NCI-H524 treated with DMSO at 0.1 percent for 48 hours (cell line): Measurements from ENCODE around the gene PTN.
"Not testable (repeated sequence)": the region's sequence is repeated elsewhere in the genome, so short reads cannot be mapped to it uniquely, and the experiment has no call there.

ENCODE experiments used
- DNase-seq: peaks from one replicate; lab custom pipeline; 2025; lab: John Stamatoyannopoulos, UW

The PTN gene

DNA sequence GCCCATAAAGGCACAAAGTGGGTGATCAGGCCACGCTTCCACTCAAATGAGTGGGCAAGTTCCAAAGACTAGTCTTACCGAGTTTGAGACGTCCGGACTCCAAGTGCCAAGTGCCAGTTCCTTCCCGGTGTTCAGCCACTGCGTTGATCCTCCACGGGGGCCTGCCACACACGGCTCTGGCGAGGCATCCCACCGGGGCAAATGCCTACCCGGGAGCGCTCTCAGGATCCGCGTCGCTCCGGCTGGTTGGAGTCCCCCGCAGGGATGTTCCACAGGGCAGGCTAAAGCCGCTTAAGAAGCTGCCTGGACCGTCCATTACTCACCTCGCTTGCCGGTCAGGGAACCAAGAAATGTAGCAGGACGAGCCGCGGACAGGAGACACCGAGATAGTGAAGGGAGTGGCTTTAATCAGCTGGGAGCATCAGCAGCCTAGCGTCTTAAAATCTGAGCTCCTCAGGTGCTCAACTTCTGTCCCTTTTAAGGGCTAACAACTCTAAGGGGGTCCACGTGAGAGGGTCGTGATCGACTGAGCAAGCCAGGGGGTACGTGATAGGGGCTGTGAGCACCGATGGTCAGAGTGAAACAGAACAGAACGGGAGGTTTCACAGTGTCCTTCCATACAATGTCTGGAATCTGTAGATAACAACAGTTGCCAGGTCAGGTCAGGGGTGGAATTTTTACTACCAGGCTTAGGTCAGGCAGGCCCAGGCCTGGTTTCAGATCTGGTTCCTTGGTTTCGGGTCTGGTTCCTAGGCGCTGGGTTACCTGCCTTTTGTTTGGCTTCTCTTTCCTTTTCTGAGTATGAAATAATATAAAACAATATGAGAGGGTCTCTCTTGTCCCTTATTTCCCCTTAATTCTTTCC lies 75.3 kb downstream of the PTN start:
- not testable (repeated sequence) for DNase-seq

DNA sequence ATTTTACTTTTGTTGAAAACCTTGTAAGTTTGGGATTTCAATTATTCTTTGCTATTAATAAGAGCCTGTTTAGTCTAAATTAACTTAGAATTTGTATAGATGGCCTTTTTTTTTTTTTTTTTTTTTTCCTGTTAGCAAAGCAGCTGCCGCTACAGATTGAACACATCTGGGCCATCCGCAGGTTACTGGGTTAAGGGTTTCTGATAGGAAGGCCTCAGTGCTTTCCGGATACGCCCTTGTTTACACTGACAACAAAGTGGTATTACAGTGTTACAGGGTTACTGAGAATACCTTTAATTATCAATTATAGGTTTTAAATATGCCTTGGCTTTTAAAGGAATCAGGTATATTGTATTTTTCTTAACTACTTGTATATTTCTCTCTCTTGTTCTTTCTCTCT lies 76.8 kb downstream of the PTN start:
- DNase-seq, result no peak

DNA sequence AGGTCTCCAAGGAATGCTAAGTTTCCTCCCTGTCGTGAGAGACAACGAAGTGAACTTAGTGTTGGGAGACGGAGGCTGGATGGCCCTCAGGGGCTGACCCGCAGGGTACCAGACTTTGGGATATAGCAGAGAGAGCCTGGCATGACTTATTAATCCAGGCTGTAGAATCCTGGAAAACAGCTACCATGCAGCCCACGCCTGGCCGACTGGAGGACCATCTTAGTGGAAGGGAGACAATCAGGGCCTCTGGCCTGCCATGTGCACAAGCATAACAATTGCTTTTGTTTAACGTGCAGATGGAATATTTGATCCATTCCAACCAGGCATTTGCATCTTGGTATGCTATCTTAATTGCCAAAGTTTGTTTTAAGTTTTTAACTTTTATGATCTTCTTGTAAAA lies 78.1 kb downstream of the PTN start:
- not testable (repeated sequence) for DNase-seq

DNA sequence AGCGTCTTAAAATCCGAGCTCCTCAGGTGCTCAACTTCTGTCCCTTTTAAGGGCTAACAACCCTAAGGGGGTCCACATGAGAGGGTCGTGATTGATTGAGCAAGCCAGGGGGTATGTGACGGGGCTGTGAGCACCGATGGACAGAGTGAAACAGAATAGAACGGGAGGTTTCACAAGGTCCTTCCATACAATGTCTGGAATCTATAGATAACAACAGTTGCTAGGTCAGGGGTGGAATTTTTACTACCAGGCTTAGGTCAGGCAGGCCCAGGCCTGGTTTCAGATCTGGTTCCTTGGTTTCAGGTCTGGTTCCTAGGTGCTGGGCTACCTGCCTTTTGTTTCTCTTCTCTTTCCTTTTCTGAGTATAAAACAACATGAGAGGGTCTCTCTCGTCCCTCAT lies 80.9 kb downstream of the PTN start:
- no peak for DNase-seq

DNA sequence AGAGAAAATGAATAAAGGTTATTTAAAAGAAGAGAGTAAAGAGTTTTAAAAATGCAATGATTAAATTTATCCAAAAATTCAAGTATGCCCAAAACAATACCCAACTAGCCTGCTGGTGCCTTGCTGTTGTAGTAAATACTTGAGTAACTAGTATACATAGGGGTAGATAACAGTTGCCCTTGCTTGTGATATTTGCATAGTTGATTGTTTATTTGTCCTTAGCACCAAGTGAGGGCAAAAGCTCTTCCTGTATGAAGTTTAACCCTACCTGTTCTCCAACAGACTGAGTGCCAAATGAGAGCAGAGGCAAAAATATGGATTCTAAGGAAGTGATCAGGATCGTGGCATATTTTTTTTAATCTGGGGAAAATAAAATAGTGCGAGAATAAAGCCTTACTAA lies 85.0 kb downstream of the PTN start:
- DNase-seq, result no peak

DNA sequence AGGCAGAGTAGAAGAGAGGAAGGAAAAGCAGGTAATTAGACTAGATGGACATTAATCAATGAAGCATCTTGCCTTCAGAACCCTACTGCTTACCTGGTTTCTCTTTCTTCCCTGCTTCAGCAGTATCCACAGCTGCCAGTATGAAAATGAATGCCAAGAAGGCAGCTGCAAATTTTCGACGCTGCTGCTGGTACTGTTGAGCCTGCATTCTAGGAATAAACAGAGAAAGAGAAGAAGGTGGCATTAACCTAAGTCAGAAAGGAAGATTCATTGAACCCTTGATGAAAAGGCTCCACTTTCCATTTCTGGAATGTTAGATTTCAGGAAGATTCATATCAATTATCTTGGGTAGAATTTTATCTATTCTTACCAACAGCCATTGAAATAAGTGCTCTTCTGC lies 88.8 kb downstream of the PTN start:
- DNase-seq, result no peak

DNA sequence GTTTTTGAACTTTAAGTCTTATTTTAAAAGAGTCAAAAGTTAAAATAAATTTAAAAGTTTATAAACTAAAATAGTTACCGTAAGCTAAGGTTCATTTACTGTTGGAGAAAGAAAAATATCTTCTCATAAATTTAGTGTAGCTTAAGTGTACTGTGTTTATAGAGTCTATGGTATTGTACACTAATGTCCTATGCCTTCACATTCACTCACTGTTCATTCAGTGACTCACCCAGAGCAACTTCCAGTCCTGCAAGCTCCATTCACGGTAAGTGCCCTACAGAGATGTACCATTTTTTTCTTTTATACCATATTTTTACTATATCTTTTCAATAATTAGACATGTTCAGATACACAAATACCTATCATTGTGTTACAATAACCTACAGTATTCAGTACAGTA lies 97.6 kb downstream of the PTN start:
- DNase-seq, result no peak

DNA sequence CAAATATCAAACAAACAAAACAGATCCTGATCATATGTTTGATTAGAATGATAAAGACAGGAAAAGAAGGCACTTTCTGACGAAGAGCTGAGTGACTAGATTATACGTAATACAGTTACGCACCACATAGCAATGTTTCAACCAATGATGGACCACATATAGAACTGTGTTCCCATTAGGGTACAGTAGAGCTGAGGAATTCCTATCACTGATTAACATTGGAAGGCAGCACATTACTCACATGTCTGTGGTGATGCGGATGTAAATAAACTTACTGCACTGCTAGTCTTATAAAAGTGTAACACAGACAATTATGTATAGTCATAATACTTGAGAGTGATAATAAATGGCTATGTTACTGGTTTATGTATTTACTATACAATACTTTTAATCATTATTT lies 98.3 kb downstream of the PTN start:
- DNase-seq, result no peak

DNA sequence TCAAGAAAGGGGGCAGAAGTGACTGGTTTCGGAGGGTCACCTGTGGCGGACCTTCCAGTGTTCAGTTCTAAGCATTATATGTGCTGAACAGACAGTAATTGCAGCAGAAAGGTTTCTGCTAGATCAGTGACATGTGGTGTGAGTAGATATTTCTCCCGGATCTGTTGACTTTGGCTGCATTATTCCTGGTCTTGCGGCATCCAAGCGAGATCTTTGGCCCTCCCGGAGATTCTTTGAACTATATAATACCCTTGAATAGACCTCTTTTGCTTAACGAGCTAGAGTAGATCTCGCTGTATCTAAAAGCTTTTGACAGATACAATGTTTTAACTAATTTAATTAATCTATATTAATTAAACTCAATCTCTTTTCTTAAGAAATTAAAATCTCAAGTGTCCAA lies 99.8 kb downstream of the PTN start:
- DNase-seq, result no peak

DNA sequence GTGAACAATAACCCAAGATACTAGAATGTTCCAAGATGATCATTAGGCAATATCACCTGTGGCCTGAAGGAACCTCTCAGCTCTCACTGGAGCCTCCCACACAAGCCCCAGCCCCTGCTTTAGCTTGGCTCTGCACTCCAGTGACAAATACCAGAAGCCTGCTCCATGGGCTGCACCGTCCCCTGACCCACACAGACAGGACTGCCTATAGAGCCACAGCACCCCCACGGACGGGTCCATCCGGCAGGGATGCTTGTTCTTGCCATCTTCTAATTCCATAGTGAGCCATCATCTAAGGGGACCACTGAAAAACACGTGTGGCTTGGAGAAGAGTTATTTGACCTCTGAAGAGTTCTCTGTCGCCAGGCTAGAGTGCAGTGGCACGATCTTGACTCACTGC lies 100.9 kb downstream of the PTN start:
- no peak for DNase-seq

DNA sequence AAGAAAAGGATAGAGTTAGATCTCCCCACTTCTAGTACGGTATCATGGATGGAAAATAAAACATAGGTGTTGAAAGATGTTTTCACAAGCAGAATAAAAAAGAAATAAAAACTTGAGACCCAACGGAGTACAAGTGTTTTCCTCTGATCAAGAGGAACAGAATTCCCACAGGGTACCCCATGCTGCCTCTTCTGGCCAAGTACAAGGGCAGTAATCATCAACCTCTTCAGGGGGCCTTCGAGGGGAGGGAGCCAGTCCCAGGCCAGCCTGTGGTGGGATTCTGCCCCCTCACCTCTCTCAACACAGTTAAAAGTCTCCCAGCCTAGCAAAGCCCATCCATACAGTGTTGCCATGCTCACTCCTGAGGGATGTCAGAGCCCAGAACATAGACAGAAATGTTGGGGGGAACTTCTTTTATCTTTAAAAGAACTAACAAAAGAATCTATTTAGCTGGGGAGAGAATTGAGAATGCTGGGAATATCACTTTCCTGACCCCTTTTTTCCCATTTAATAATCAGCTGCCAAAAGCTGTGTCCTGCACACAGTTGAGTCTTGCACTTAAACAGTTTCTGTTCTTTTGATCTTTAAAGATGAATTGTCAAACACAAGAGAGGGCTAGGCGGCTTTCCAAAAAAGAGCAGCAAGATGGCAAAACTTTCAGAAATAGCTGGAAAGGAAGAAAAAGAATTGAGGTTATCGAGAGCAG lies 101.7 kb downstream of the PTN start:
- no peak for DNase-seq

DNA sequence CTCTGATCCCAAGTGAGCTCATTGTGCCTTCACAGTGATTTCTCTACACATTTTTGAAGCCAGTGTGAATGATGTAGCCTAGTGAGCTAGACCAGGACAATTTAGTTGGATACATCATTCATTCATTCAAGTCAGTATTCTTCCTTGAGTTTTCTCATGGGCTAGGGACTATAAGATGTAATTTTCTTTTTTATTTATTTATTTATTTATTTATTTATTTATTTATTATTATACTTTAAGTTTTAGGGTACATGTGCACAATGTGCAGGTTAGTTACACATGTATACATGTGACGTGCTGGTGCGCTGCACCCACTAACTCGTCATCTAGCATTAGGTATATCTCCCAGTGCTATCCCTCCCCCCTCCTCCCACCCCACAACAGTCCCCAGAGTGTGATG lies 104.3 kb downstream of the PTN start:
- not testable (repeated sequence) for DNase-seq

DNA sequence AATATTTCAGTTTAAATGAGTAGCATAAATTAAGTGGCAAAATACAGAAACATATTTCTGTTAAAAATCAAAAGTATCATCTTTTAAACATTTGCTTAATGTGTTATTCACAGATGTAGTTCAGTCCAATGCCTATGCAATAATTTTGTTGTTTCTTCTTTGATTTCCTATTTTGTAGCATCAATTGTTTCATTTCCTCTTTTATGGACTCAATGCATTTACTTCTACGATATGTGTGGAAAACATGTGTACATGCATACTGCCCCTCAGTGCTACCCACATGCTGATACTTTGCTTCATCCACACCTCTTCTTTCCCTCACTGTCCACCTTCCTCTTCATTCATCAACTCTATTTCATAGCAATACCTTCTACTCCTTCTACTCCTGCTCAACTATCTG lies 108.1 kb downstream of the PTN start:
- no peak for DNase-seq

DNA sequence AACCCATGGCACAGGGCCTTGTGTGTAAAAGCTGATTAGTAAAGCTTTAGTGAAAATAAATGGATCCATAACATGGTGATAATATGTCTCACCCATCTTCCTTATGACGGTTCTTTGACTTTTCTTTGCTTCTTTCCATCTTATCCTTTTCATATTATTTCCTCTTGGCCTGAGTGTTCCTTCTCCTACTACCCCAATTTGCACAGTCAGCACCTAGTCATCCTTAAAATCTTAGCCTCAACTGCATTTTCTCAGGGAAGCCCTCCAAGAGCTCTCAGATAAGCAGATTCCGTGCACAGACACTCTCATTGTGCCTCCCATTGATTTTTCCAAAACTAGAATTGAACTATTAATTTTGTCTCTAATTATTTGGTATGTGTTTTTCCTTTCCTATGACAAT lies 112.4 kb downstream of the PTN start:
- DNase-seq, result no peak

DNA sequence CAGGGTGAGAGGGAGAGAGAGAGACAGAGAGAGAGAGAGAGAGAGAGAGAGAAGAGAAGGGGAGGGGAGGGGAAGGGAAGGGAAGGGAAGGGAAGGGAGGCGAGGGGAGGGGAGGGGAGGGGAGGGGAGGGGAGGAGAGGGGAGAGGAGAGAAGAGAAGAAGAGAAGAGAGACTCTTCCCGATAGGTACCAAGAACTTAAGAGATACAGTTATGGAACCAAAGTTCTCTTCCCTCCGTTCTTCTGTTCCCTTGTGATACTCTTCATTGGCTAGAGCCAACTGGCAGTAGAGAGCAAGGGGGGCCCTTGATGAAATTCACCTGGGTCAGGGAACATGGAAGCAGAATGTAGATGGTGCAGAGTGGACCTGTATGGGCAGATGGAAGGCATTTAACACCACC lies 122.1 kb downstream of the PTN start:
- DNase-seq, result no peak

DNA sequence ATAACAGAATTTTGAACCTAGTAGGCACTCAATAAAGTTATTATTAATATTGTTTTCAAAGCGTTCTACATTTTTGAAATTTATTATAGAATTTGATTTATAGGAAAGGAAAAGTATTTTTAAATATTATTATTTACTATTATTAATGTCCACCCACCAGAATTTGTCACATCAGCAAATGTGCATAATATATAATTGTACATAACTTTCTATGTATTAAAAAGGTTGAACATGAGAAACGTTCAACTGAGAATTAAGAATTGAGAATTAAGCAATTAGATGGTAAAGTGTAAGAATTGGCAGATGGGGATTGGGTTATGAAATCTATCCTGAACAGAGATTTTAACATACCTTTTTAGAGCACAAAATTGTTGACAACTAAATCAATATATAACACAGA lies 129.8 kb downstream of the PTN start:
- DNase-seq, result no peak

DNA sequence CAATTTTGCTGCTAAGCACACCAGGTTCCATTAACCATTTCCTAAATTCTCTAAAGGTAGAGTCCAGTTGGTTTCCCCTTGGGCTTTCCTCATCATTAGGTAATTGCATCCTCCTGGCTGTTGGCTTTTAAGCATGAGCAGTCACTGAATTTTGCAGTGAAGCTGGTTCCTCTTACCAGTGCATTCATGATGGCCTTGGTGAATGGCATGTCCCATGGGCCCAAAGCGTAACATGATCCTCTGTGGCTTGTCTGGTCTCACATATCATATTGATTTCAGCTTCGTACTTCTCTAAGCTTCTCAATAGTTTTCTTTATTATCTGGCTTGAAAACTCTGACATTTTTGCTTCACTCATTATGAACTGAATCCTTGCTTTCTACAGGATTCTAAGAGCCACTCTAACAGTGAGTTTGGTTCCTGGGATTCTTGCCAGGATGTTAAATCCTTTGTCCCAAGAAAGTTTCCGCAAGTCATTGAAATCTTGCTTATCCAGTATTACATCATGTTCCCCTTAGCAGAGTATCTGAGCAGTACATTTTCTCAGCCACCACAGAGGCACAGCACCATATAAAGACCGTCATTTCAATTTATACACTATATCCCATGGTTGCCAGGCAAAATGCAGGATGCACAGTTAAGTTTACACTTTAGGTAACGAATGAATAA lies 134.2 kb downstream of the PTN start:
- no peak for DNase-seq

DNA sequence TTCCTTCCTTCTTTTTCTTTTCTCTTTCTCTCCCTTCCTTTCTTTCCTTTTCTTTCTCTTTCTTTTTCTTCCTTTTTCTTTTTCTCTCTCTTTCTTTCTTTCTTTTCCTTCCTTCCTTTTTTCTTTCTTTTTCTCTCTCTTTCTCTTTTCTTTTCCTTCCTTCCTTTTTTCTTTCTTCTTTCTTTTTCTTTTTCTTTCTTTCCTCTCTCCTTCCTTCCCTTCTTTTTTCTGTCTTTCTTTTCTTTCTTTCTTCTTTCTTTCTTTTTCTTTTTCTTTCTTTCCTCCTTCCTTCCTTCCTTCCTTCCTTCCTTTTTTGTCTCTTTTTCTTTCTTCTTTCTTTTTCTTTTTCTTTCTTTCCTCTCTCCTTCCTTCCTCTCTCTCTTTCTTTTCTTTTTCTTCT lies 136.8 kb downstream of the PTN start:
- no peak for DNase-seq

DNA sequence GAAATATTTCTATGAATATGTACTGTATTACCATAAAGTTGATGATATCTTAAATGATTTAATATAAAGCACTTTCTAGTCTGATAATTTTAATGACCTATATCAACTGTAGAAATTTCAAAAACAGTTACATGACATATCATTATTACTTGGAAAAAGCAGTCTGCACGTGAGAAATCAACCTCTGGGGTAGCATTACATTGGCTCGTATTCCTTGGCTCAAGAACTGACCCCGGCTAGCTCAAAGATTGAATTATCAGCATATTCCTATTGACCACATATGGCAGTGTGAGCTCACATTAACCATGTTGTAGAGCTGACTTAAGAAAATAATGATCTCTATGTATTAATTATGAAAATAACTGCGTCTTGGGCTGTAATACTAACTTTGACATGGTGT lies 139.3 kb downstream of the PTN start:
- DNase-seq, result no peak

DNA sequence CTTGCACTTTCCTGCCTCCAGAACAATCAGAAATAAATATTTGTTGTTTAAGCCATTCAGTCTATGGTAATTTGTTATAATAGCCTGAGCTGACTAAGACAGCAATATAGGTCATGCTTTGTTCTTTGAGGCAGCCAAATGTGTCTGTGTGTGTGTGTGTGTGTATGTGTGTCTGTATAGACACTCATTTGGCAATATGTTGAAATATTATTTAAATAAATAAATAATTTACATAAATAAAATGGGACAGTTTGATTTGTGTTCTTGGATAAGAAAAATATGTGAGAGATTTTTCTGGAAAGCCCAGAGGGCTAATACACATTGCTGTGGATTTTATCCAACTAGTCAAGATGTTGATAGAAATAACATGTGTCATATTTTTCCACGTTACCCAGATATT lies 140.2 kb downstream of the PTN start:
- no peak for DNase-seq

DNA sequence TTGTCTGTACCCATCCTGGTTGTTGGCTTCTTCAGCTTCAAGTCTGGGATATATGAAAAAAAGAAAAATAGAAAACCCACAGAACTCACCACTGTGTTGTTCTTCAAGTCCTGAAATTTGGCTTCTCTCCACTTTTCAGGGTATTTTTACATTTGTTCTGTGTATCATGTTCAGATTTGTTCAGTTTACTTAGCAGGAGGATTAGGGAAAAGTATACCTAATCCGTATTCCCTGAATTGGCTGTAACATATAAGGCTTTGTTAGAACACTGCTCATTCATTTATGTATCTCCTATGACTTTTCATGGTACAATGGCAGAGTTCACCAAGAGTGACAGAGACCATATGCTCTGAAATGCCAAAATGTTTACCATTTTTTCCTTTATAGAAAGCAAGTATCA lies 146.9 kb downstream of the PTN start:
- DNase-seq, result no peak

DNA sequence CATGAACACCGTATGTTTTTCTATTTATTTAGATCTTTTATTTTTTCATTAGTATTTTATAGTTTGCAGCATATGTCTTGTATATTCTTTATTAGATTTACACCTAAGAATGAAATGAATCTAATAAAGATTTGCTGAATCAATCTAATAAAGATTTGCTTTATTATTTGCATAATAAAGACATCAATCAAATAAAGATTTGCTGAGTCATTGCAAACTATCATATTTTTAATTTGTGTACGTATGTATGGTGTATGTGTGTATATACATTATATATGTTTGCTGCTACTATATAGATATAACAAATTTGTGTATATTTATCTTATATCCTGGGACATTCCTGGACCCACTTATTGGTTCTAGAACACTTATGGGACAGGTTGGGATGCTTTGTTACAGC lies 147.5 kb downstream of the PTN start:
- no peak for DNase-seq

DNA sequence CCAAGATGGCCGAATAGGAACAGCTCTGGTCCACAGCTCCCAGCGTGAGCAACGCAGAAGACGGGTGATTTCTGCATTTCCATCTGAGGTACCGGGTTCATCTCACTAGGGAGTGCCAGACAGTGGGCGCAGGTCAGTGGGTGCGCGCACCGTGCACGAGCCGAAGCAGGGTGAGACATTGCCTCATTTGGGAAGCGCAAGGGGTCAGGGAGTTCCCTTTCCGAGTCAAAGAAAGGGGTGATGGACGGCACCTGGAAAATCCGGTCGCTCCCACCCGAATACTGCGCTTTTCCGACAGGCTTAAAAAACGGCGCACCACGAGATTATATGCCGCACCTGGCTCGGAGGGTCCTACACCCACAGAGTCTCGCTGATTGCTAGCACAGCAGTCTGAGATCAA lies 161.9 kb downstream of the PTN start:
- not testable (repeated sequence) for DNase-seq
